ENCODE results near the gene ABCB10. TPM values are rescaled to one million over a fixed set of nuclear protein-coding genes. Genes with fewer than 3 reads are reported as not detected.

The ABCB10 gene
- total and polyA plus RNA-seq, 2 experiments from 2014 or later, result 4.7 to 9.7 TPM

GRCh38 chr1:229572286-229572685 is 13.8 kb upstream of the ABCB10 start:
- H3K27ac Mint-ChIP-seq, result no peak overlapping the region
- no peak overlapping the region for H3K4me3 ChIP-seq
- no peak overlapping the region for H3K27ac ChIP-seq (ENCODE audit: low read depth)
- H3K27me3 ChIP-seq (ENCODE audit: insufficient read depth), result no peaks in the 10 kb centered on the region
- H2AFZ ChIP-seq, result no peak overlapping the region
- H3K9me2 ChIP-seq (ENCODE audit: insufficient read depth), result no peaks in the 10 kb centered on the region
- TF ChIP-seq ZNF331 (CRISPR knock-in tag; IDR thresholded peaks at IDR 0.05; ENCODE audit: low read depth), result no peak
- H3K36me3 ChIP-seq (ENCODE audit: insufficient read depth), result no peaks in the 10 kb centered on the region
- H3K9me3 Mint-ChIP-seq, result no peaks in the 10 kb centered on the region
- H3K4me3 Mint-ChIP-seq, result no peak overlapping the region
- no peak for ATAC-seq
- no peaks in the 10 kb centered on the region for H3K36me3 Mint-ChIP-seq (ENCODE audit: low read depth)
- H3K27me3 Mint-ChIP-seq (ENCODE audit: insufficient read depth, low read depth, poor library complexity), result peaks cover 6% of the 10 kb centered on the region
- no peaks in the 10 kb centered on the region for H4K20me1 ChIP-seq (replicated peaks; ENCODE audit: insufficient read depth)
- DNase-seq (ENCODE audit: low spot score), result no peak
- no peak overlapping the region for H3K4me2 ChIP-seq
- H3K79me2 ChIP-seq (replicated peaks; ENCODE audit: insufficient read depth), result no peaks in the 10 kb centered on the region
- H3F3A ChIP-seq (replicated peaks; ENCODE audit: low read depth), result no peaks in the 10 kb centered on the region
- H3K4me1 Mint-ChIP-seq, result peaks cover 4% of the 10 kb centered on the region; the same call in 2 of the 3 replicates
- no peaks in the 10 kb centered on the region for H3K4me1 ChIP-seq (ENCODE audit: insufficient read depth)

- ATAC-seq, result no peak
- Histone ChIP-seq H3K4me3 (no peak overlapping the region), H3K27me3 (ENCODE audit: insufficient read depth) (no peaks in the 10 kb centered on the region), H2AFZ (no peak overlapping the region), H3K79me2 (replicated peaks; ENCODE audit: insufficient read depth) (no peaks in the 10 kb centered on the region), H3K27ac (ENCODE audit: low read depth) (no peak overlapping the region), H3F3A (replicated peaks; ENCODE audit: low read depth) (no peaks in the 10 kb centered on the region), H3K36me3 (ENCODE audit: insufficient read depth) (no peaks in the 10 kb centered on the region), H3K4me1 (ENCODE audit: insufficient read depth) (no peaks in the 10 kb centered on the region), H3K4me2 (no peak overlapping the region), H4K20me1 (replicated peaks; ENCODE audit: insufficient read depth) (no peaks in the 10 kb centered on the region), H3K9me2 (ENCODE audit: insufficient read depth) (no peaks in the 10 kb centered on the region)
- peaks cover 4% of the 10 kb centered on the region; the same call in 2 of the 3 replicates for H3K4me1 Mint-ChIP-seq
- peaks cover 6% of the 10 kb centered on the region for H3K27me3 Mint-ChIP-seq (ENCODE audit: insufficient read depth, low read depth, poor library complexity)
- no peak overlapping the region for H3K27ac Mint-ChIP-seq
- no peaks in the 10 kb centered on the region for H3K36me3 Mint-ChIP-seq (ENCODE audit: low read depth)
- H3K4me3 Mint-ChIP-seq, result no peak overlapping the region
- H3K9me3 Mint-ChIP-seq, result no peaks in the 10 kb centered on the region
- DNase-seq (ENCODE audit: low spot score), result no peak
- TF ChIP-seq JUNB (IDR thresholded peaks at IDR 0.05; ENCODE audit: unreplicated experiment) (no peak), EZH2phosphoT487 (IDR thresholded peaks at IDR 0.05; ENCODE audit: unreplicated experiment) (no peak), NANOG (IDR thresholded peaks at IDR 0.05; ENCODE audit: borderline replicate concordance) (no peak), ZNF331 (CRISPR knock-in tag; IDR thresholded peaks at IDR 0.05; ENCODE audit: low read depth) (no peak), REST (IDR thresholded peaks at IDR 0.05; ENCODE audit: unreplicated experiment) (no peak), CREB1 (CRISPR knock-in tag; IDR thresholded peaks at IDR 0.05; ENCODE audit: low read depth) (no peak), ETS1 (IDR thresholded peaks at IDR 0.05) (no peak), EZH2 (IDR thresholded peaks at IDR 0.05; ENCODE audit: low read depth, unreplicated experiment) (no peak), ZNF114 (CRISPR knock-in tag; IDR thresholded peaks at IDR 0.05) (no peak), ZNF462 (CRISPR knock-in tag; IDR thresholded peaks at IDR 0.05) (no peak), STAT1 (IDR thresholded peaks at IDR 0.05; ENCODE audit: unreplicated experiment) (no peak), POLR2AphosphoS5 (IDR thresholded peaks at IDR 0.05; ENCODE audit: low read depth) (no peak)
Measured at GRCh38 chr1:229570891-229571516, 12.5 kb upstream of the ABCB10 start.

Measured in GM23338 (cell line).